ENCODE results near the gene FAM3C. TPM values are rescaled to one million over a fixed set of nuclear protein-coding genes. Genes with fewer than 3 reads are reported as not detected.

The FAM3C gene
- total and polyA plus RNA-seq, 2 of the 4 experiments (the other 2 are of a cell fraction): 11.5 to 45.8 TPM

DNA sequence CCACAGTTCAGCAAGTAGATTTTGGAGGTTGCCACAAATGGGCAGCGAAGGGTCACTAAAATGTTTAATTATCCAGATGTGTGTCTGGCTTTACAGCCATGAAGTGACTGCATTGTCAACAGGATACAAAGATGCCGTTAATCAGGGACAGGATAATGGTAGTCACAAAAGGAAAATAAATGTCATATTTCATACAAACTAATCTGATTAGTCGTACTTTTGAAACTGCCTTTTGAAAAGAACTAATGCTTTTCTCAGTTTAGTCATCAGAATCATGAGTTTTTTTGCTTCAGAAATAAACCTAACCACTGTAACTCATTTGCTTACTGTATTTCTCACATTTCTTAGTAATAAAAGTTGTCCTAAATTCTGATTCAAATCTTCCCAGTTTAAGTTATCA is 89.5 kb downstream of the FAM3C start:
- no CpG with 5 or more reads among the region's 3 CpGs for WGBS, 2 experiments (ENCODE audit: extremely low coverage in 2 of 2, insufficient read length in 1 of 2)
- H2BK15ac ChIP-seq (ENCODE audit: low read depth, low read length): peak overlapping the region; percentile 88; the same call in 2 of the 3 replicates
- dilution Hi-C loops (cut with HindIII; ENCODE audit: low sequenced_read_pairs, unreplicated experiment): no loop called here

More for the DNA sequence above, 89.5 kb downstream of the FAM3C start:
- Histone ChIP-seq H3K9ac (ENCODE audit: low read depth, low read length) (no peak overlapping the region), H4K20me1 (ENCODE audit: insufficient read depth, low read length) (no peaks in the 10 kb centered on the region), H3K14ac (replicated peaks; ENCODE audit: low read depth, low read length) (peak overlapping the region; percentile 61; the same call in 1 of the 2 replicates), H3K23ac (ENCODE audit: low read depth, low read length) (peak overlapping the region; percentile 69; the same call in 1 of the 2 replicates), H3K4me3 (ENCODE audit: insufficient read depth, low read depth, low read length) (no peak overlapping the region), H4K8ac (ENCODE audit: low read depth in 2 of 2, low read length in 2 of 2) (peak overlapping the region; percentile 71 to 72; a peak in 3 of 4 replicates), H3K9me3 (ENCODE audit: control insufficient read depth, insufficient read depth, low read length) (no peaks in the 10 kb centered on the region), H3K18ac (ENCODE audit: low read depth, low read length) (peak overlapping the region; percentile 80; the same call in 1 of the 2 replicates), H3K56ac (ENCODE audit: extremely low read depth, insufficient read depth, low read length) (no peak overlapping the region), H3K4me1 (ENCODE audit: control insufficient read depth, insufficient read depth, low read length) (peaks cover 11% of the 10 kb centered on the region), H4K91ac (ENCODE audit: insufficient read depth, low read depth, low read length) (peak overlapping the region; percentile 38), H3K27ac (ENCODE audit: insufficient read depth, low read length) (no peak overlapping the region), H2BK5ac (ENCODE audit: low read depth, low read length, poor library complexity, severe bottlenecking) (peak overlapping the region; percentile 69), H4K5ac (ENCODE audit: low read depth, low read length) (peak overlapping the region; percentile 37; the same call in 1 of the 2 replicates), H2AK5ac (ENCODE audit: low read depth, low read length) (peak overlapping the region; percentile 60; the same call in 1 of the 2 replicates), H2AK9ac (replicated peaks; ENCODE audit: low read depth, low read length, poor library complexity) (no peak overlapping the region), H3K36me3 (ENCODE audit: control insufficient read depth, insufficient read depth, low read length) (no peaks in the 10 kb centered on the region), H2BK120ac (ENCODE audit: low read depth, low read length) (peak overlapping the region; percentile 72; the same call in 1 of the 2 replicates), H3K9me1 (ENCODE audit: insufficient read depth, low read length) (no peaks in the 10 kb centered on the region), H3K79me1 (ENCODE audit: low read depth in 1 of 2, low read length in 2 of 2) (0 out of 4 replicates have a peak, but pooled peaks cover 0 to 4% of the 10 kb centered on the region in 2 experiments), H3K27me3 (ENCODE audit: control insufficient read depth, insufficient read depth, low read length) (no peaks in the 10 kb centered on the region), H2AFZ (replicated peaks; ENCODE audit: low read length, poor library complexity) (no peak overlapping the region), H3K4me2 (ENCODE audit: low read depth, low read length) (no peak overlapping the region), H3K4ac (ENCODE audit: low read depth, low read length) (peak overlapping the region; percentile 73), H2BK20ac (ENCODE audit: low read depth, low read length) (peak overlapping the region; percentile 92)
- CTCF ChIA-PET: no interaction called here
- ATAC-seq (ENCODE audit: low read depth): no peak
- BruUV-seq (replicated peaks): no TSS peak
- TF ChIP-seq MAZ (IDR thresholded peaks at IDR 0.05; ENCODE audit: borderline replicate concordance, low read depth, low read length) (no peak), MAFK (IDR thresholded peaks at IDR 0.05; ENCODE audit: low read depth, low read length) (no peak), NFE2L2 (IDR thresholded peaks at IDR 0.05; ENCODE audit: low read depth, low read length) (no peak), POLR2A (IDR thresholded peaks at IDR 0.05; ENCODE audit: low read depth, low read length) (no peak), CTCF (conservative IDR thresholded peaks at IDR 0.05; ENCODE audit: low read depth, low read length) (no peak), BHLHE40 (IDR thresholded peaks at IDR 0.05; ENCODE audit: low read depth, low read length) (no peak), CHD1 (IDR thresholded peaks at IDR 0.05; ENCODE audit: low read depth, low read length) (no peak), RCOR1 (IDR thresholded peaks at IDR 0.05; ENCODE audit: insufficient replicate concordance, low read length) (no peak), MXI1 (IDR thresholded peaks at IDR 0.05; ENCODE audit: borderline replicate concordance, low read depth, low read length) (no peak), RFX5 (IDR thresholded peaks at IDR 0.05; ENCODE audit: low read depth, low read length) (no peak), SMC3 (IDR thresholded peaks at IDR 0.05; ENCODE audit: low read depth, low read length) (no peak), RAD21 (IDR thresholded peaks at IDR 0.05; ENCODE audit: low read length) (no peak), FOS (IDR thresholded peaks at IDR 0.05; ENCODE audit: low read depth, low read length) (no peak), CEBPB (IDR thresholded peaks at IDR 0.05; ENCODE audit: low read depth, low read length) (no peak)
- TF ChIP-seq, protein P1, sequence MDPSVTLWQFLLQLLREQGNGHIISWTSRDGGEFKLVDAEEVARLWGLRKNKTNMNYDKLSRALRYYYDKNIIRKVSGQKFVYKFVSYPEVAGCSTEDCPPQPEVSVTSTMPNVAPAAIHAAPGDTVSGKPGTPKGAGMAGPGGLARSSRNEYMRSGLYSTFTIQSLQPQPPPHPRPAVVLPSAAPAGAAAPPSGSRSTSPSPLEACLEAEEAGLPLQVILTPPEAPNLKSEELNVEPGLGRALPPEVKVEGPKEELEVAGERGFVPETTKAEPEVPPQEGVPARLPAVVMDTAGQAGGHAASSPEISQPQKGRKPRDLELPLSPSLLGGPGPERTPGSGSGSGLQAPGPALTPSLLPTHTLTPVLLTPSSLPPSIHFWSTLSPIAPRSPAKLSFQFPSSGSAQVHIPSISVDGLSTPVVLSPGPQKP (IDR thresholded peaks at IDR 0.05; ENCODE audit: borderline replicate concordance, low read depth, low read length): no peak
- TF ChIP-seq, protein P2, sequence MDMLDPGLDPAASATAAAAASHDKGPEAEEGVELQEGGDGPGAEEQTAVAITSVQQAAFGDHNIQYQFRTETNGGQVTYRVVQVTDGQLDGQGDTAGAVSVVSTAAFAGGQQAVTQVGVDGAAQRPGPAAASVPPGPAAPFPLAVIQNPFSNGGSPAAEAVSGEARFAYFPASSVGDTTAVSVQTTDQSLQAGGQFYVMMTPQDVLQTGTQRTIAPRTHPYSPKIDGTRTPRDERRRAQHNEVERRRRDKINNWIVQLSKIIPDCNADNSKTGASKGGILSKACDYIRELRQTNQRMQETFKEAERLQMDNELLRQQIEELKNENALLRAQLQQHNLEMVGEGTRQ (IDR thresholded peaks at IDR 0.05; ENCODE audit: low read depth, low read length): no peak
- in situ Hi-C loops (cut with MboI; ENCODE audit: low sequenced_read_pairs) (no loop called here), intact Hi-C loops (cut with micrococcal nuclease) (no loop called here)
- no peak for DNase-seq
- POLR2A ChIA-PET (ENCODE audit: unreplicated experiment): no interaction called here

All from IMR-90 (cell line).